ENCODE data around the gene HNRNPUL2.
"Not testable (repeated sequence)": the region's sequence is repeated elsewhere in the genome, so short reads cannot be mapped to it uniquely, and the experiment has no call there.

Gene HNRNPUL2

DNA sequence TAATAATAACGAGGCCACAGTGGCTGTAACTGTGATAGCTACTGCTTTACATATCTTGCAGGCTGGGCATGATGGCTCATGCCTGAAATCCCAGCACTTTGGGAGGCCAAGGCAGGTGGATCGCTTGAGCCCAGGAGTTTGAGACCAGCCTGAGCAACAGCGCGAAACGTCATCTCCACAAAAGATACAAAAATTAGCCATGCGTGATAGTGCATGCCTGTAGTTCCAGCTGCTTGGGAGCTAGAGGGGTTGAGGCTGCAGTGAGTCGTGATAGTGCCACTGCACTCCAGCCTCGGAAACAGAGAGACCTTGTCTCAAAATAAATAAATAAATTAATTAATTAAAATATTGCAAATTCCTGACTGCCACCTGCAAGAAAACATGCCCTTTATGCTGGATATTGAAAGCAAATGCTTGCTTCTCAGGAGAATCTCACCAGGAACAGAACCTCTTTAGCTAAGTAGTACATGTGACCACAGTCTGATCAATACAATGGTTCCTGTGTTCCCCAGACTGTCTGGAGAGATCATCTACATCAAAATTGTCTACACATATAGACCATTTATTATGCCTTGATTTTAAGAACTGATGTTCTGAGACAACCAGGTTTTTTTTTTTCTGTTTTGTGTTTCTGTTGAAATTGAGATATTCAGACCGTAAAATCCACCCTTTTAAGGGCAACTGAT is 20.4 kb upstream of the HNRNPUL2 start:
- no peaks in the 10 kb centered on the region for H3K9me2 ChIP-seq (ENCODE audit: low read depth, low read length)
- H3K36me3 ChIP-seq (ENCODE audit: insufficient read depth, low read length): peaks cover 8% of the 10 kb centered on the region; the same call in 1 of the 2 replicates
- H3K9me3 ChIP-seq (ENCODE audit: low read length): no peaks in the 10 kb centered on the region
- TF ChIP-seq EZH2 (IDR thresholded peaks at IDR 0.05; ENCODE audit: borderline replicate concordance, low read length): no peak
- TF ChIP-seq, protein P1, sequence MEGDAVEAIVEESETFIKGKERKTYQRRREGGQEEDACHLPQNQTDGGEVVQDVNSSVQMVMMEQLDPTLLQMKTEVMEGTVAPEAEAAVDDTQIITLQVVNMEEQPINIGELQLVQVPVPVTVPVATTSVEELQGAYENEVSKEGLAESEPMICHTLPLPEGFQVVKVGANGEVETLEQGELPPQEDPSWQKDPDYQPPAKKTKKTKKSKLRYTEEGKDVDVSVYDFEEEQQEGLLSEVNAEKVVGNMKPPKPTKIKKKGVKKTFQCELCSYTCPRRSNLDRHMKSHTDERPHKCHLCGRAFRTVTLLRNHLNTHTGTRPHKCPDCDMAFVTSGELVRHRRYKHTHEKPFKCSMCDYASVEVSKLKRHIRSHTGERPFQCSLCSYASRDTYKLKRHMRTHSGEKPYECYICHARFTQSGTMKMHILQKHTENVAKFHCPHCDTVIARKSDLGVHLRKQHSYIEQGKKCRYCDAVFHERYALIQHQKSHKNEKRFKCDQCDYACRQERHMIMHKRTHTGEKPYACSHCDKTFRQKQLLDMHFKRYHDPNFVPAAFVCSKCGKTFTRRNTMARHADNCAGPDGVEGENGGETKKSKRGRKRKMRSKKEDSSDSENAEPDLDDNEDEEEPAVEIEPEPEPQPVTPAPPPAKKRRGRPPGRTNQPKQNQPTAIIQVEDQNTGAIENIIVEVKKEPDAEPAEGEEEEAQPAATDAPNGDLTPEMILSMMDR (IDR thresholded peaks at IDR 0.05; ENCODE audit: low read length): no peak
- no peaks in the 10 kb centered on the region for H3K79me2 ChIP-seq (ENCODE audit: insufficient read depth, low read length)
- no peaks in the 10 kb centered on the region for H3F3A ChIP-seq (ENCODE audit: insufficient read depth, low read length)
- peak overlapping the region; percentile 59 for H3K27ac ChIP-seq (ENCODE audit: low read depth, low read length, poor library complexity, severe bottlenecking)
- no peak overlapping the region for H2AFZ ChIP-seq (ENCODE audit: low read length)
- peak overlapping the region; percentile 34; the same call in 1 of the 2 replicates for H3K9ac ChIP-seq (ENCODE audit: low read length)
- H3K4me3 ChIP-seq (ENCODE audit: low read depth, low read length, poor library complexity, severe bottlenecking): no peak overlapping the region
- no peaks in the 10 kb centered on the region for H3K27me3 ChIP-seq (ENCODE audit: insufficient read depth, low read length)
- peaks cover 19% of the 10 kb centered on the region for H3K4me1 ChIP-seq (ENCODE audit: insufficient read depth, low read length, severe bottlenecking)
- H4K20me1 ChIP-seq (ENCODE audit: insufficient read depth, low read length): no peaks in the 10 kb centered on the region
- peak overlapping the region; percentile 37; the same call in 1 of the 2 replicates for H3K4me2 ChIP-seq (ENCODE audit: low read length)

DNA sequence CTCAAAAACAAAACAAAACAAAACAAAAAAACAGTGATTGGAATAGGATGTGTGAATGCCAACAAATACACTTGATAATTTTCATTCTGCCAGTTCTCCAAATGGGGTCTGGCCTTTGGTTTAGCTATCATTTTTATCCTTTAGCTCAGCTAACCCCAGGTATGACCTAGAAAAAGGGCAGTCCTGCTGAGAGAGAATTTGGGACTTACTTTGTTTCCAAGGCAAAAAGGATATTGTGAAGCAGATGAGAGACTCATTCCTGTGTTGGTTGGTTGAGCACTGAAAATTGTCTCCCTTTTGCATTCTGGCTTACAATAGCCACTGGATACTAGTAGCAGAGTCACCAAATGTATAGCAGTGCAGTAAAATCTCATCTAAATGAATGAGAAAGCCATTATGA is 9.9 kb upstream of the HNRNPUL2 start:
- H3F3A ChIP-seq (ENCODE audit: insufficient read depth, low read length): no peaks in the 10 kb centered on the region
- TF ChIP-seq, protein P1 (IDR thresholded peaks at IDR 0.05; ENCODE audit: low read length): no peak
- TF ChIP-seq EZH2 (IDR thresholded peaks at IDR 0.05; ENCODE audit: borderline replicate concordance, low read length): no peak
- no peak overlapping the region for H3K9ac ChIP-seq (ENCODE audit: low read length)

DNA sequence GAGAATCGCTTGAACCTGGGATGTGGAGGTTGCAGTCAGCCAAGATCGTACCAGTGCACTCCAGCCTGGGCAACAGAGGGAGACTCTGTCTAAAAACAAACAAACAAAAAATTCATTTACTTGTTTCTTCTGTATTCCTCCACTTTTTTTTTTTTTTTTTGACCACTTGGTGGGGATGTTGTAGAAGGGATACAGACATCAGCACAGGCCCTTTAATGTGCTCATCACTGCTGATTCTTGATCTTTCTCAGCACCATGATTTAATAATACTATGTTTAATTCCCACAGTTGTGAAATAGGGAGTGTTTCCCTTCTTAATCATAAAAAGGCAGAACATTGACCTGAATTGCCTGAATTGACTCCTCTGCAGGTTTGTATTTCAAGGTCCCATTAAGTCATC is 5.6 kb upstream of the HNRNPUL2 start:
- H3K4me1 ChIP-seq (ENCODE audit: insufficient read depth, low read length, severe bottlenecking): peaks cover 10% of the 10 kb centered on the region
- TF ChIP-seq, protein P1 (IDR thresholded peaks at IDR 0.05; ENCODE audit: low read length): peak; percentile 38
- no peak for TF ChIP-seq EZH2 (IDR thresholded peaks at IDR 0.05; ENCODE audit: borderline replicate concordance, low read length)
- H3K27me3 ChIP-seq (ENCODE audit: insufficient read depth, low read length): no peaks in the 10 kb centered on the region
- no peaks in the 10 kb centered on the region for H3F3A ChIP-seq (ENCODE audit: insufficient read depth, low read length)
- no peaks in the 10 kb centered on the region for H4K20me1 ChIP-seq (ENCODE audit: insufficient read depth, low read length)
- H3K4me2 ChIP-seq (ENCODE audit: low read length): no peak overlapping the region
- no peak overlapping the region for H2AFZ ChIP-seq (ENCODE audit: low read length)
- no peaks in the 10 kb centered on the region for H3K9me3 ChIP-seq (ENCODE audit: low read length)
- H3K36me3 ChIP-seq (ENCODE audit: insufficient read depth, low read length): peaks cover 36% of the 10 kb centered on the region
- H3K79me2 ChIP-seq (ENCODE audit: insufficient read depth, low read length): peaks cover 16% of the 10 kb centered on the region
- no peaks in the 10 kb centered on the region for H3K9me2 ChIP-seq (ENCODE audit: low read depth, low read length)
- H3K27ac ChIP-seq (ENCODE audit: low read depth, low read length, poor library complexity, severe bottlenecking): no peak overlapping the region
- H3K4me3 ChIP-seq (ENCODE audit: low read depth, low read length, poor library complexity, severe bottlenecking): no peak overlapping the region
- no peak overlapping the region for H3K9ac ChIP-seq (ENCODE audit: low read length)

More for the DNA sequence above, 9.9 kb upstream of the HNRNPUL2 start:
- Histone ChIP-seq H3K36me3 (ENCODE audit: insufficient read depth, low read length) (peaks cover 57% of the 10 kb centered on the region), H3K9me2 (ENCODE audit: low read depth, low read length) (no peaks in the 10 kb centered on the region), H4K20me1 (ENCODE audit: insufficient read depth, low read length) (no peaks in the 10 kb centered on the region), H2AFZ (ENCODE audit: low read length) (no peak overlapping the region), H3K4me2 (ENCODE audit: low read length) (no peak overlapping the region), H3K4me1 (ENCODE audit: insufficient read depth, low read length, severe bottlenecking) (no peaks in the 10 kb centered on the region), H3K4me3 (ENCODE audit: low read depth, low read length, poor library complexity, severe bottlenecking) (no peak overlapping the region), H3K27ac (ENCODE audit: low read depth, low read length, poor library complexity, severe bottlenecking) (no peak overlapping the region), H3K79me2 (ENCODE audit: insufficient read depth, low read length) (no peaks in the 10 kb centered on the region), H3K27me3 (ENCODE audit: insufficient read depth, low read length) (no peaks in the 10 kb centered on the region), H3K9me3 (ENCODE audit: low read length) (no peaks in the 10 kb centered on the region)

DNA sequence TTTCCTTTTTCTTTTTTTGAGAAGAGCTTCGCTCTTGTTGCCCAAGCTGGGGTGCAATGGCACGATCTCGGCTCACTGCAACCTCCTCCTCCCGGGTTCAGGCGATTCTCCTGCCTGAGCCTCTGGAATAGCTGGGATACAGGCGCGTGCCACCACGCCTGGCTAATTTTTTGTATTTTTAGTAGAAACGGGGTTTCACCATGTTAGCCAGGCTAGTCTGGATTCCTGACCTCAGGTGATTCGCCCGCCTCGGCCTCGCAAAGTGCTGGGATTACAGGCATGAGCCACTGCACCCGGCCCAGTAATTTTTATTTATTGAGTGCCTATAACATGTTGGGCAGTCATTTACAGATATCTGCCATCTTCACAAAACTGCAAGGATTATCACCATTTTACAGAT is 2.8 kb upstream of the HNRNPUL2 start:
- H2AFZ ChIP-seq (ENCODE audit: low read length); H3K9me2 ChIP-seq (ENCODE audit: low read depth, low read length); H3K27me3 ChIP-seq (ENCODE audit: insufficient read depth, low read length); H3K27ac ChIP-seq (ENCODE audit: low read depth, low read length, poor library complexity, severe bottlenecking); H3F3A ChIP-seq (ENCODE audit: insufficient read depth, low read length); H3K9me3 ChIP-seq (ENCODE audit: low read length); H4K20me1 ChIP-seq (ENCODE audit: insufficient read depth, low read length): not testable (repeated sequence)
- H3K4me2 ChIP-seq (ENCODE audit: low read length): peak overlapping the region; percentile 59
- peaks cover 36% of the 10 kb centered on the region for H3K36me3 ChIP-seq (ENCODE audit: insufficient read depth, low read length)
- peaks cover 33% of the 10 kb centered on the region for H3K79me2 ChIP-seq (ENCODE audit: insufficient read depth, low read length)
- H3K4me1 ChIP-seq (ENCODE audit: insufficient read depth, low read length, severe bottlenecking): peaks cover 13% of the 10 kb centered on the region
- peak overlapping the region; percentile 99 for H3K4me3 ChIP-seq (ENCODE audit: low read depth, low read length, poor library complexity, severe bottlenecking)
- H3K9ac ChIP-seq (ENCODE audit: low read length): peak overlapping the region; percentile 82; the same call in 1 of the 2 replicates

All from OCI-LY1 (cell line).